ENCODE measurements around the gene EYS.
"Not testable (repeated sequence)": the region's sequence is repeated elsewhere in the genome, so short reads cannot be mapped to it uniquely, and the experiment has no call there.

Gene EYS

GRCh38 chr6:65610746-65611145 is 96.3 kb downstream of the EYS start:
- H3K4me3 ChIP-seq (ENCODE audit: low read depth, low read length): no peak overlapping the region
- TF ChIP-seq, protein P1, sequence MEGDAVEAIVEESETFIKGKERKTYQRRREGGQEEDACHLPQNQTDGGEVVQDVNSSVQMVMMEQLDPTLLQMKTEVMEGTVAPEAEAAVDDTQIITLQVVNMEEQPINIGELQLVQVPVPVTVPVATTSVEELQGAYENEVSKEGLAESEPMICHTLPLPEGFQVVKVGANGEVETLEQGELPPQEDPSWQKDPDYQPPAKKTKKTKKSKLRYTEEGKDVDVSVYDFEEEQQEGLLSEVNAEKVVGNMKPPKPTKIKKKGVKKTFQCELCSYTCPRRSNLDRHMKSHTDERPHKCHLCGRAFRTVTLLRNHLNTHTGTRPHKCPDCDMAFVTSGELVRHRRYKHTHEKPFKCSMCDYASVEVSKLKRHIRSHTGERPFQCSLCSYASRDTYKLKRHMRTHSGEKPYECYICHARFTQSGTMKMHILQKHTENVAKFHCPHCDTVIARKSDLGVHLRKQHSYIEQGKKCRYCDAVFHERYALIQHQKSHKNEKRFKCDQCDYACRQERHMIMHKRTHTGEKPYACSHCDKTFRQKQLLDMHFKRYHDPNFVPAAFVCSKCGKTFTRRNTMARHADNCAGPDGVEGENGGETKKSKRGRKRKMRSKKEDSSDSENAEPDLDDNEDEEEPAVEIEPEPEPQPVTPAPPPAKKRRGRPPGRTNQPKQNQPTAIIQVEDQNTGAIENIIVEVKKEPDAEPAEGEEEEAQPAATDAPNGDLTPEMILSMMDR (IDR thresholded peaks at IDR 0.05; ENCODE audit: insufficient read depth, low read depth, low read length, missing control alignments): no peak
- no peak for DNase-seq (ENCODE audit: low read depth)

DNA sequence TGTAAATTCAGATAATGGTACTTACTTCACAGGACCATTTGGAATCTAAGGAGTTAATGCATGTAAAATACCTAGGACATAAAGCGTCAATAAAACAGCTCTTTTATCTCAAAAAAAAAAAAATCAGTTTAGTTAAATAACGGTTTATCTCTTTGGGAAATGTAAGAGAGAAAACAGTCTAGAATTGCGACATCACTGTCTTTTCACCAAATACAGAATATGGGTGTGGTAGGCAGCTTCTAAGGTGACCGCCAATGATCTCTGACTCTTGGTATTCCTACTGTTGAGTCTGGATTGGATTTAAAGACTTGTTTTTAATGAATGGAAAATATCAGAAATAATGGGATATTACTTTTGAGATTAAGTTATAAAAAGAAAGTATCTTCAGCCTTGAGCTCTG is 111.5 kb downstream of the EYS start:
- no peak for DNase-seq (ENCODE audit: low read depth)
- TF ChIP-seq, protein P1 (IDR thresholded peaks at IDR 0.05; ENCODE audit: insufficient read depth, low read depth, low read length, missing control alignments): no peak
- no peak overlapping the region for H3K4me3 ChIP-seq (ENCODE audit: low read depth, low read length)

GRCh38 chr6:65570340-65570739 is 136.7 kb downstream of the EYS start:
- no peak overlapping the region for H3K4me3 ChIP-seq (ENCODE audit: low read depth, low read length)
- DNase-seq (ENCODE audit: low read depth): no peak
- TF ChIP-seq, protein P1 (IDR thresholded peaks at IDR 0.05; ENCODE audit: insufficient read depth, low read depth, low read length, missing control alignments): no peak

GRCh38 chr6:65569505-65569904 is 137.5 kb downstream of the EYS start:
- H3K4me3 ChIP-seq (ENCODE audit: low read depth, low read length): no peak overlapping the region
- TF ChIP-seq, protein P1 (IDR thresholded peaks at IDR 0.05; ENCODE audit: insufficient read depth, low read depth, low read length, missing control alignments): no peak
- DNase-seq (ENCODE audit: low read depth): no peak

GRCh38 chr6:65569056-65569455 is 138.0 kb downstream of the EYS start:
- DNase-seq (ENCODE audit: low read depth); H3K4me3 ChIP-seq (ENCODE audit: low read depth, low read length): not testable (repeated sequence)

- TF ChIP-seq, protein P1 (IDR thresholded peaks at IDR 0.05; ENCODE audit: insufficient read depth, low read depth, low read length, missing control alignments): no peak
- H3K4me3 ChIP-seq (ENCODE audit: low read depth, low read length): no peak overlapping the region
- DNase-seq (ENCODE audit: low read depth): no peak
These were observed 140.9 kb downstream of the EYS start for GRCh38 chr6:65566117-65566516.

GRCh38 chr6:65558071-65558470 is 149.0 kb downstream of the EYS start:
- TF ChIP-seq, protein P1 (IDR thresholded peaks at IDR 0.05; ENCODE audit: insufficient read depth, low read depth, low read length, missing control alignments): no peak
- no peak for DNase-seq (ENCODE audit: low read depth)
- no peak overlapping the region for H3K4me3 ChIP-seq (ENCODE audit: low read depth, low read length)
